NCI-H748 treated with DMSO at 0.1 percent for 48 hours (cell line): Measurements from ENCODE around the gene POMC.
"Not testable (repeated sequence)": the region's sequence is repeated elsewhere in the genome, so short reads cannot be mapped to it uniquely, and the experiment has no call there.

Source experiments
- DNase-seq: peaks from one replicate; lab custom pipeline; 2025; lab: John Stamatoyannopoulos, UW

Gene POMC

GRCh38 chr2:25176541-25177181 lies 8.3 kb upstream of the POMC start:
- no peak for DNase-seq

- DNase-seq, result no peak
These were observed 7.8 kb upstream of the POMC start for GRCh38 chr2:25176138-25176537.

GRCh38 chr2:25174192-25174861 lies 5.9 kb upstream of the POMC start:
- DNase-seq, result no peak

- DNase-seq, result no peak
These were observed 5.3 kb upstream of the POMC start for GRCh38 chr2:25173719-25174118.

- DNase-seq, result no peak
These were observed 2.5 kb upstream of the POMC start for GRCh38 chr2:25170888-25171287.

GRCh38 chr2:25169073-25169470 lies 692 bp upstream of the POMC start:
- DNase-seq, result no peak

- DNase-seq, result peak; percentile 25
These were observed 2.1 kb downstream of the POMC start for GRCh38 chr2:25165992-25166875.

- no peak for DNase-seq
These were observed 3.8 kb downstream of the POMC start for GRCh38 chr2:25164561-25164960.

- not testable (repeated sequence) for DNase-seq
These were observed 6.3 kb downstream of the POMC start for GRCh38 chr2:25162061-25162460.

GRCh38 chr2:25161055-25161781 lies 7.2 kb downstream of the POMC start:
- DNase-seq, result no peak

- no peak for DNase-seq
These were observed 8.0 kb downstream of the POMC start for GRCh38 chr2:25160376-25160775.

- no peak for DNase-seq
These were observed 8.4 kb downstream of the POMC start for GRCh38 chr2:25159949-25160348.

GRCh38 chr2:25158096-25158852 lies 10.1 kb downstream of the POMC start:
- no peak for DNase-seq

GRCh38 chr2:25155401-25155800 lies 13.0 kb downstream of the POMC start:
- DNase-seq, result no peak

GRCh38 chr2:25151718-25152117 lies 16.7 kb downstream of the POMC start:
- no peak for DNase-seq

- DNase-seq, result not testable (repeated sequence)
These were observed 17.4 kb downstream of the POMC start for GRCh38 chr2:25150993-25151392.

- DNase-seq, result no peak
These were observed 18.7 kb downstream of the POMC start for GRCh38 chr2:25149646-25150045.

GRCh38 chr2:25146896-25147295 lies 21.5 kb downstream of the POMC start:
- no peak for DNase-seq

GRCh38 chr2:25145803-25146202 lies 22.6 kb downstream of the POMC start:
- DNase-seq, result no peak

- DNase-seq, result no peak
These were observed 27.3 kb downstream of the POMC start for GRCh38 chr2:25141120-25141519.

- DNase-seq, result not testable (repeated sequence)
These were observed 27.8 kb downstream of the POMC start for GRCh38 chr2:25140535-25140934.
